ENCODE results near the gene RLN1. TPM values are rescaled to one million over a fixed set of nuclear protein-coding genes. Genes with fewer than 3 reads are reported as not detected.
"Not testable (repeated sequence)": the region's sequence is repeated elsewhere in the genome, so short reads cannot be mapped to it uniquely, and the experiment has no call there.

Gene RLN1
- total RNA-seq, 4 donors from 2014 or later: 0.30 TPM; not detected in 3

DNA sequence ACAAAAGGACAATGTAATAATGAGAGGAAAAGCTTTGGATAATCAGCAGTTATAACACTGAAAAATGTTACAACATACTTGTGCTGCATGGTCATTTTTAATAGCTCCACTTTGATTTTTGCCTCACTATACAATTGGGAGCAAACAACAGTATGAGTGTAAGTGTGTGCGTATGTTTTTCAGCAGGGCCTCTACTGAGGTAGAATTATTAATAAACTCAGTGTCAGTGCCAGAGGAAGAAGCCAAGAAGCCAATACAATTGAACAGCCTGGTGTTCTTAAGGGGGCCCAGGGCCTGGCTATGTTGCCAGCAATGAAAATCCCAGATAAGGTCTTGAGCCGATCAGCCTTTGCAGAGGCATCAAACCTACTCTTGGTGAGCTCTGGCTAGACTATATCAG lies 16.1 kb upstream of the RLN1 start:
- intact Hi-C loops (cut with DNase I; ENCODE audit: low total_unique reads): no loop called here

DNA sequence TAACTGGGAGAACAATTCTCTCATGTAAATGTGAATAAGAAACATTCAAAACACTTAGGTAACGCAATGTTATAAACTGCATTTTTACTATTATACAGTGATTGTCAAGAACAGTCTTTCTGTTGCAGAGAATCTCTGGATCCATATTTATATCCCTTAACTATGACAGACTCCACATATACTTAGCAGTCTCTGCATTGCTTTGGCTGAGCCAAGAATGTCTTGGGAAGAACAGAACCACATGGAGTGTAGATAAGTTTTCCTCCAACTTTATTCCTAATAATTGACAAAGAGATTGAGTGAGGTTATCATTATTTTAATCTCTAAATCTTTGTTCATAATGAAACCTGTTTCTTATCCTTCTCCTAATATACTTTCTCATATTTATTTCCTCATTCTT lies 15.6 kb upstream of the RLN1 start:
- DNase-seq (ENCODE audit: low spot score in 2 of 2): no peak
- WGBS, 2 donors: 98 to 100% methylated on average over 1 of the region's 1 CpG
- no peak for TF ChIP-seq POLR2A (IDR thresholded peaks at IDR 0.05)
- TF ChIP-seq, protein P1, sequence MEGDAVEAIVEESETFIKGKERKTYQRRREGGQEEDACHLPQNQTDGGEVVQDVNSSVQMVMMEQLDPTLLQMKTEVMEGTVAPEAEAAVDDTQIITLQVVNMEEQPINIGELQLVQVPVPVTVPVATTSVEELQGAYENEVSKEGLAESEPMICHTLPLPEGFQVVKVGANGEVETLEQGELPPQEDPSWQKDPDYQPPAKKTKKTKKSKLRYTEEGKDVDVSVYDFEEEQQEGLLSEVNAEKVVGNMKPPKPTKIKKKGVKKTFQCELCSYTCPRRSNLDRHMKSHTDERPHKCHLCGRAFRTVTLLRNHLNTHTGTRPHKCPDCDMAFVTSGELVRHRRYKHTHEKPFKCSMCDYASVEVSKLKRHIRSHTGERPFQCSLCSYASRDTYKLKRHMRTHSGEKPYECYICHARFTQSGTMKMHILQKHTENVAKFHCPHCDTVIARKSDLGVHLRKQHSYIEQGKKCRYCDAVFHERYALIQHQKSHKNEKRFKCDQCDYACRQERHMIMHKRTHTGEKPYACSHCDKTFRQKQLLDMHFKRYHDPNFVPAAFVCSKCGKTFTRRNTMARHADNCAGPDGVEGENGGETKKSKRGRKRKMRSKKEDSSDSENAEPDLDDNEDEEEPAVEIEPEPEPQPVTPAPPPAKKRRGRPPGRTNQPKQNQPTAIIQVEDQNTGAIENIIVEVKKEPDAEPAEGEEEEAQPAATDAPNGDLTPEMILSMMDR (IDR thresholded peaks at IDR 0.05): no peak
- intact Hi-C loops (cut with DNase I; ENCODE audit: low total_unique reads): no loop called here
- H3K4me3 ChIP-seq (ENCODE audit: low read depth, poor library complexity, severe bottlenecking): no peak overlapping the region

More for the DNA sequence above, 16.1 kb upstream of the RLN1 start:
- DNase-seq (ENCODE audit: low spot score in 2 of 2): no peak
- no peak overlapping the region for H3K4me3 ChIP-seq (ENCODE audit: low read depth, poor library complexity, severe bottlenecking)
- WGBS, 2 donors: 93 to 94% methylated on average over 2 of the region's 2 CpGs
- no peak for TF ChIP-seq POLR2A (IDR thresholded peaks at IDR 0.05)
- TF ChIP-seq, protein P1 (IDR thresholded peaks at IDR 0.05): no peak

DNA sequence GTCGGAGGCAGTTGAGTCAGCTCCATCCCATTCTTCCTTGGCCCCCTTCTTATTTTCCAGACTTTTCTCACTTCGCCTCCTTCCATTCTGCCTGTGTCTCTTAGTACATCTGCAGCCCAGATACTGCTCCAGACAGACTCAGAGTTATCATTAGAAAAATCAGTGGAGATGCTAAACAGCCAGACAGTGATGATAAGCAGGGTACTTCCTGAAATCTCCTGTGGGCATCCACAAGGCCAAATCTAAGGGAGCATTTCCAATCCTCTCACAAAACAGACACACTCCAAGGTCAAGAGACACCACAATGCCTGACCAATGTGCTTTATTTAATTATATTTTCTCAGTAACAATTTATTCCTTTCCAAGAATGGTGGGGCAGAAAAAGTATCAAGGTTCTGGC lies 14.5 kb upstream of the RLN1 start:
- TF ChIP-seq, protein P1 (IDR thresholded peaks at IDR 0.05): no peak
- TF ChIP-seq POLR2A (IDR thresholded peaks at IDR 0.05): no peak
- no peak for DNase-seq (ENCODE audit: low spot score in 2 of 2)
- 76 to 90% methylated on average over 2 of the region's 2 CpGs for WGBS, 2 donors
- intact Hi-C loops (cut with DNase I; ENCODE audit: low total_unique reads): no loop called here
- H3K4me3 ChIP-seq (ENCODE audit: low read depth, poor library complexity, severe bottlenecking): no peak overlapping the region

DNA sequence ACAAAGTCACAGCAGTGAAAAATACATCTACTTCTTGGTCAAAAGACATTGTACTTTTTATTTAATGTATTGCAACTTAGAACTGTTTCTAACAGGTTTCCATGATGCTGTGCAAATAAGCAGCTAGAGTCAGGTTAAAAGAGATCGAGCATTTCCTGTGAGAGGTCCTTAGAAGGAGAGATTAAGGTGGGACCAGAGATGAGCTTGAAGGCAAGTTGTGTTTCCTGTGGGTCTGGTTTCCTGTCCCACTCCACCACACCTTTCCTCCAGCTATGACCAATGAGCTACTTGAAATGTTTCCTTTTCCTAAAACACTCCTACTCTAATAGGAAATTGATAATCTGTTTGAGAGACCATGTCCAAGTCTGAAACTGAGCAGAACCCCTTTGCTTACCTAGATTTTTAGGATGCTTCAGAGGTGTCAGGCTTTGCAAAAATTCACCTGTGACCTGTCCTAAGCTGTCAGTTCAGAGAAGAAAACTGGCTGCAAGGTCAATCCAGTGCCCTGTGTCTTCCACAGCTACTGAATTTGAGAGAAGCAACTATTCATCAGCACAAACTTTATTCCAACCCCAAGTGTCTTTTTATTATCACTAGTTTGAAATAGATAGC lies 13.1 kb upstream of the RLN1 start:
- H3K4me3 ChIP-seq (ENCODE audit: low read depth, poor library complexity, severe bottlenecking): no peak overlapping the region
- WGBS, 2 donors: 33 to 49% methylated on average over 1 of the region's 1 CpG
- no peak for DNase-seq (ENCODE audit: low spot score in 2 of 2)
- intact Hi-C loops (cut with DNase I; ENCODE audit: low total_unique reads): no loop called here
- no peak for TF ChIP-seq POLR2A (IDR thresholded peaks at IDR 0.05)
- TF ChIP-seq, protein P1 (IDR thresholded peaks at IDR 0.05): no peak

DNA sequence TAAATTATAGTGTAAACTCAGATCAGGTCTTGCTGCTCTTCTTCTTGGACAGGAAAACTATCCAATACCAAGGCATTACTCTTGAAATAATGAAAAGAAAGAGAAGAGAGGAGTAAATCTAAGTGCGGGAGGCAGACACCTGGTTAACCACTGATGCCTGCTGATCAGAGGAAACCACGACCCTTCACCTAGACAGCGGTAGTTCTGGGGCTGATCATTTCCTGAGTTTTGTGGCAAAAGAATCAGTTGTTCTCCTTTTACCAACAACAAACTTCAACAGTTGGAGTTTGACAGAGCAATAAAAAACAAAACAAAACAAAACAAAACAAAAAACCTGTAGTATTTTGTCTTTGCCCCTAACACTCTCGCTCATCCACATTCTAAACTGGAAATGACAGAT lies 3.0 kb downstream of the RLN1 start:
- intact Hi-C loops (cut with DNase I; ENCODE audit: low total_unique reads): no loop called here
- TF ChIP-seq, protein P1 (IDR thresholded peaks at IDR 0.05): no peak
- TF ChIP-seq POLR2A (IDR thresholded peaks at IDR 0.05): no peak
- 73 to 78% methylated on average over 4 of the region's 4 CpGs for WGBS, 2 donors
- DNase-seq (ENCODE audit: low spot score in 2 of 2): no peak
- H3K4me3 ChIP-seq (ENCODE audit: low read depth, poor library complexity, severe bottlenecking): no peak overlapping the region

DNA sequence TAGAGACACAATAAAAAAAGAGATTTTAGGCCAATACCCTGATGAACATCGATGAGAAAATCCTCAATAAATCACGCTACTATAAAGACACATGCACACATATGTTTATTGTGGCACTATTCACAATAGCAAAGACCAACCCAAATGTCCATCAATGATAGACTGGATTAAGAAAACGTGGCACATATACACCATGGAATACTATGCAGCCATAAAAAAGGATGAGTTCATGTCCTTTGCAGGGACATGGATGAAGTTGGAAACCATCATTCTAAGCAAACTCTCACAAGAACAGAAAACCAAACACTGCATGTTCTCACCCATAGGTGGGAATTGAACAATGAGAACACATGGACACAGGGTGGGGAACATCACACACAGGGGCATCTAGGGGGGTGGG lies 8.4 kb downstream of the RLN1 start:
- intact Hi-C loops (cut with DNase I; ENCODE audit: low total_unique reads); H3K4me3 ChIP-seq (ENCODE audit: low read depth, poor library complexity, severe bottlenecking); DNase-seq (ENCODE audit: low spot score in 2 of 2): not testable (repeated sequence)
- 86 to 92% methylated on average over 3 of the region's 3 CpGs for WGBS, 2 donors

Data from lower leg skin (tissue), 4 donors.